ENCODE measurements around the gene ZFP57. TPM values are rescaled to one million over a fixed set of nuclear protein-coding genes. Genes with fewer than 3 reads are reported as not detected.

ZFP57 gene
- polyA plus RNA-seq, 1 donor from 2014 or later, result not detected

GRCh38 chr6:29678114-29678513, 2.8 kb downstream of the ZFP57 start:
- Histone ChIP-seq H3K27ac (ENCODE audit: low read length) (no peak overlapping the region), H3K9me3 (ENCODE audit: low read length) (no peaks in the 10 kb centered on the region)

GRCh38 chr6:29676981-29677601, 3.9 kb downstream of the ZFP57 start:
- H3K27ac ChIP-seq (ENCODE audit: low read length), result no peak overlapping the region
- no peaks in the 10 kb centered on the region for H3K9me2 ChIP-seq (ENCODE audit: insufficient read depth, low read length)
- no peak overlapping the region for H2AFZ ChIP-seq (ENCODE audit: low read depth, low read length)
- no peak overlapping the region for H3K9ac ChIP-seq (ENCODE audit: low read length)
- H3K79me2 ChIP-seq (replicated peaks; ENCODE audit: insufficient read depth, low read length), result no peaks in the 10 kb centered on the region
- H3K36me3 ChIP-seq (ENCODE audit: insufficient read depth, low read length), result no peaks in the 10 kb centered on the region
- TF ChIP-seq EZH2 (IDR thresholded peaks at IDR 0.05; ENCODE audit: borderline replicate concordance, insufficient read depth, low read length, poor library complexity, severe bottlenecking), result no peak
- no peak for TF ChIP-seq REST (IDR thresholded peaks at IDR 0.05; ENCODE audit: borderline replicate concordance)
- no peak for TF ChIP-seq RAD21 (conservative IDR thresholded peaks at IDR 0.05)
- TF ChIP-seq EP300 (conservative IDR thresholded peaks at IDR 0.05; ENCODE audit: poor library complexity, severe bottlenecking), result no peak
- TF ChIP-seq POLR2AphosphoS5 (IDR thresholded peaks at IDR 0.05), result no peak
- no peak for TF ChIP-seq MXI1 (conservative IDR thresholded peaks at IDR 0.05; ENCODE audit: poor library complexity, severe bottlenecking)
- TF ChIP-seq SMC3 (conservative IDR thresholded peaks at IDR 0.05; ENCODE audit: poor library complexity), result no peak
- no peak for TF ChIP-seq TAF1 (IDR thresholded peaks at IDR 0.05; ENCODE audit: low read depth)
- no peak for TF ChIP-seq CTCF (IDR thresholded peaks at IDR 0.05; ENCODE audit: poor library complexity, severe bottlenecking)
- no peaks in the 10 kb centered on the region for H3F3A ChIP-seq (ENCODE audit: insufficient read depth, low read length, poor library complexity, severe bottlenecking)
- no peaks in the 10 kb centered on the region for H4K20me1 ChIP-seq (ENCODE audit: insufficient read depth)
- H3K4me2 ChIP-seq (ENCODE audit: low read length), result no peak overlapping the region
- no peaks in the 10 kb centered on the region for H3K27me3 ChIP-seq (ENCODE audit: insufficient read depth, low read depth, low read length)
- no peaks in the 10 kb centered on the region for H3K9me3 ChIP-seq (ENCODE audit: low read length)
- no peak overlapping the region for H3K4me3 ChIP-seq (ENCODE audit: low read length)

More at GRCh38 chr6:29678114-29678513, 2.8 kb downstream of the ZFP57 start:
- Histone ChIP-seq H3K9me2 (ENCODE audit: insufficient read depth, low read length) (no peaks in the 10 kb centered on the region), H3K79me2 (replicated peaks; ENCODE audit: insufficient read depth, low read length) (no peaks in the 10 kb centered on the region), H3F3A (ENCODE audit: insufficient read depth, low read length, poor library complexity, severe bottlenecking) (no peaks in the 10 kb centered on the region), H3K27me3 (ENCODE audit: insufficient read depth, low read depth, low read length) (no peaks in the 10 kb centered on the region), H3K4me3 (ENCODE audit: low read length) (no peak overlapping the region), H3K36me3 (ENCODE audit: insufficient read depth, low read length) (no peaks in the 10 kb centered on the region), H3K9ac (ENCODE audit: low read length) (no peak overlapping the region), H4K20me1 (ENCODE audit: insufficient read depth) (no peaks in the 10 kb centered on the region), H3K4me2 (ENCODE audit: low read length) (no peak overlapping the region), H2AFZ (ENCODE audit: low read depth, low read length) (no peak overlapping the region)
- TF ChIP-seq RAD21 (conservative IDR thresholded peaks at IDR 0.05) (no peak), CTCF (IDR thresholded peaks at IDR 0.05; ENCODE audit: poor library complexity, severe bottlenecking) (no peak), SMC3 (conservative IDR thresholded peaks at IDR 0.05; ENCODE audit: poor library complexity) (no peak), TAF1 (IDR thresholded peaks at IDR 0.05; ENCODE audit: low read depth) (no peak)

Measured in neural cell (in vitro differentiated cells).